GM23338 (cell line): ENCODE results near the gene FAF2. TPM values are rescaled to one million over a fixed set of nuclear protein-coding genes. Genes with fewer than 3 reads are reported as not detected.

Source experiments
- ATAC-seq: fragments of 200-7000 bp; cut with Tn5 transposase; 3 replicates; pipeline ENCODE4 v1.9.1; 2020
- DNase-seq: peaks from one replicate; pipeline ENCODE4 v3.0.0-alpha.2; 2015; ENCODE audit warnings: low spot score
- H2AFZ ChIP-seq: fragments of 200-600 bp; sonication (generic); 2 replicates; pipeline ENCODE4 v1.8.0; 2016; ENCODE audit warnings: antibody characterized with exemption, mild to moderate bottlenecking, moderate library complexity
- H3F3A ChIP-seq: fragments of 200-600 bp; sonication (generic); replicated peaks from 2 replicates; pipeline ENCODE4 v1.8.0; 2017; ENCODE audit warnings: antibody characterized with exemption, mixed run types, low read depth
- H3K27ac ChIP-seq: fragments of 200-600 bp; sonication (generic); 2 replicates; pipeline ENCODE4 v1.6.1; 2016; ENCODE audit warnings: low read depth
- H3K27me3 ChIP-seq: fragments of 200-600 bp; sonication (generic); 2 replicates; pipeline ENCODE4 v1.8.0; 2016; ENCODE audit warnings: mild to moderate bottlenecking, mixed run types, moderate library complexity; ENCODE audit not compliant: insufficient read depth
- H3K36me3 ChIP-seq: fragments of 200-600 bp; sonication (generic); 2 replicates; pipeline ENCODE4 v1.8.0; 2016; ENCODE audit warnings: mild to moderate bottlenecking; ENCODE audit not compliant: insufficient read depth
- H3K4me1 ChIP-seq: fragments of 200-600 bp; sonication (generic); 2 replicates; pipeline ENCODE4 v1.8.0; 2016; ENCODE audit warnings: mild to moderate bottlenecking, moderate library complexity; ENCODE audit not compliant: insufficient read depth
- H3K4me2 ChIP-seq: fragments of 200-600 bp; sonication (generic); 2 replicates; pipeline ENCODE4 v1.7.1; 2017; ENCODE audit warnings: mixed run types
- H3K4me3 ChIP-seq: fragments of 200-600 bp; sonication (generic); 2 replicates; pipeline ENCODE4 v1.6.1; 2016; ENCODE audit warnings: mixed run types
- H3K79me2 ChIP-seq: fragments of 200-600 bp; sonication (generic); replicated peaks from 2 replicates; pipeline ENCODE4 v1.8.0; 2017; ENCODE audit warnings: mild to moderate bottlenecking; ENCODE audit not compliant: insufficient read depth
- H3K9me2 ChIP-seq: fragments of 200-600 bp; sonication (generic); 2 replicates; pipeline ENCODE4 v1.8.0; 2017; ENCODE audit not compliant: insufficient read depth
- H4K20me1 ChIP-seq: fragments of 200-600 bp; sonication (generic); replicated peaks from 2 replicates; pipeline ENCODE4 v1.8.0; 2017; ENCODE audit warnings: mild to moderate bottlenecking; ENCODE audit not compliant: insufficient read depth
- H3K27ac Mint-ChIP-seq: 2 replicates; pipeline ENCODE4 v1.8.0; 2020; ENCODE audit warnings: inconsistent platforms, mild to moderate bottlenecking, moderate library complexity, mixed read lengths
- H3K27me3 Mint-ChIP-seq: 3 replicates; pipeline ENCODE4 v1.8.0; 2022; ENCODE audit warnings: low read depth, mild to moderate bottlenecking, moderate library complexity, mixed read lengths, inconsistent platforms; ENCODE audit not compliant: insufficient read depth, poor library complexity
- H3K36me3 Mint-ChIP-seq: 3 replicates; pipeline ENCODE4 v1.8.0; 2021; ENCODE audit warnings: low read depth, mild to moderate bottlenecking, inconsistent platforms, moderate library complexity, mixed read lengths
- H3K4me1 Mint-ChIP-seq: 3 replicates; pipeline ENCODE4 v1.8.0; 2020; ENCODE audit warnings: mild to moderate bottlenecking, inconsistent platforms, mixed read lengths
- H3K4me3 Mint-ChIP-seq: 3 replicates; pipeline ENCODE4 v1.8.0; 2021; ENCODE audit warnings: moderate library complexity, mild to moderate bottlenecking, inconsistent platforms, mixed read lengths
- H3K9me3 Mint-ChIP-seq: 3 replicates; pipeline ENCODE4 v1.8.0; 2020; ENCODE audit warnings: moderate library complexity, mild to moderate bottlenecking, inconsistent platforms, mixed read lengths
- ETS1 ChIP-seq: IDR thresholded peaks from 2 replicates; pipeline ENCODE4 v1.6.1; 2016; ENCODE audit warnings: antibody characterized with exemption
- EZH2 ChIP-seq: fragments of 200-600 bp; sonication (generic); IDR thresholded peaks from one replicate; pipeline ENCODE4 v1.8.0; 2017; ENCODE audit warnings: antibody characterized with exemption, mild to moderate bottlenecking, low read depth; ENCODE audit not compliant: unreplicated experiment
- REST ChIP-seq: IDR thresholded peaks from one replicate; pipeline ENCODE4 v1.6.1; 2018; ENCODE audit warnings: antibody characterized with exemption; ENCODE audit not compliant: unreplicated experiment
- polyA plus RNA-seq: library from polyadenylated mRNA; unstranded; fragments of >200 nt; fragmentation: Nextera tagmentation; extraction: Ambion mirVana; gene quantifications from 2 replicates; pipeline ENCODE4 v1.2.1, GENCODE V29; 2016
- total RNA-seq: library from RNA; depleted of rRNA; stranded (reverse); fragments of >200 nt; shearing (Covaris generic); gene quantifications from 2 replicates; pipeline ENCODE4 v1.2.3, GENCODE V29; 2014
- TF ChIP-seq, protein P1 (sequence below), 2 experiments: fragments of 200-600 bp in 1 of 2; sonication (generic) in 1 of 2; conservative IDR thresholded peaks; 2 replicates each; pipeline versions ENCODE4 v1.5.1 to v1.6.1; 2016 to 2017; ENCODE audit warnings: antibody characterized with exemption in 2 of 2, low read depth in 2 of 2, mild to moderate bottlenecking in 2 of 2, moderate library complexity in 1 of 2

Gene FAF2
- total and polyA plus RNA-seq, 2 experiments from 2014 or later: 32.8 to 37.6 TPM

GRCh38 chr5:176513788-176514187, 65.6 kb downstream of the FAF2 start:
- H3K79me2 ChIP-seq: no peaks in the 10 kb centered on the region
- no peak overlapping the region for H3K4me3 ChIP-seq
- DNase-seq (no peak), ATAC-seq (peak; percentile 36; the same call in 1 of the 3 replicates)
- Mint-ChIP-seq H3K4me3 (no peak overlapping the region), H3K9me3 (no peaks in the 10 kb centered on the region), H3K27me3 (peaks cover 5% of the 10 kb centered on the region), H3K4me1 (peaks cover 2% of the 10 kb centered on the region; the same call in 2 of the 3 replicates), H3K27ac (peak overlapping the region; percentile 27), H3K36me3 (no peaks in the 10 kb centered on the region)
- no peak overlapping the region for H3K4me2 ChIP-seq
- TF ChIP-seq EZH2 (no peak), ETS1 (no peak)
- no peaks in the 10 kb centered on the region for H3K27me3 ChIP-seq
- 0 out of 2 replicates have a peak, but pooled peaks cover 5% of the 10 kb centered on the region for H4K20me1 ChIP-seq
- H2AFZ ChIP-seq: peak overlapping the region; percentile 52; the same call in 1 of the 2 replicates
- no peaks in the 10 kb centered on the region for H3F3A ChIP-seq
- H3K9me2 ChIP-seq: no peaks in the 10 kb centered on the region
- no peak overlapping the region for H3K27ac ChIP-seq
- no peaks in the 10 kb centered on the region for H3K36me3 ChIP-seq
- no peaks in the 10 kb centered on the region for H3K4me1 ChIP-seq

- Histone ChIP-seq H3K79me2 (no peaks in the 10 kb centered on the region), H3K4me2 (no peak overlapping the region), H3K36me3 (no peaks in the 10 kb centered on the region), H3K9me2 (no peaks in the 10 kb centered on the region), H2AFZ (peak overlapping the region; percentile 52; the same call in 1 of the 2 replicates), H3K27me3 (no peaks in the 10 kb centered on the region), H3K4me1 (no peaks in the 10 kb centered on the region), H3F3A (no peaks in the 10 kb centered on the region), H3K4me3 (no peak overlapping the region), H4K20me1 (0 out of 2 replicates have a peak, but pooled peaks cover 2% of the 10 kb centered on the region), H3K27ac (no peak overlapping the region)
- TF ChIP-seq, protein P1, sequence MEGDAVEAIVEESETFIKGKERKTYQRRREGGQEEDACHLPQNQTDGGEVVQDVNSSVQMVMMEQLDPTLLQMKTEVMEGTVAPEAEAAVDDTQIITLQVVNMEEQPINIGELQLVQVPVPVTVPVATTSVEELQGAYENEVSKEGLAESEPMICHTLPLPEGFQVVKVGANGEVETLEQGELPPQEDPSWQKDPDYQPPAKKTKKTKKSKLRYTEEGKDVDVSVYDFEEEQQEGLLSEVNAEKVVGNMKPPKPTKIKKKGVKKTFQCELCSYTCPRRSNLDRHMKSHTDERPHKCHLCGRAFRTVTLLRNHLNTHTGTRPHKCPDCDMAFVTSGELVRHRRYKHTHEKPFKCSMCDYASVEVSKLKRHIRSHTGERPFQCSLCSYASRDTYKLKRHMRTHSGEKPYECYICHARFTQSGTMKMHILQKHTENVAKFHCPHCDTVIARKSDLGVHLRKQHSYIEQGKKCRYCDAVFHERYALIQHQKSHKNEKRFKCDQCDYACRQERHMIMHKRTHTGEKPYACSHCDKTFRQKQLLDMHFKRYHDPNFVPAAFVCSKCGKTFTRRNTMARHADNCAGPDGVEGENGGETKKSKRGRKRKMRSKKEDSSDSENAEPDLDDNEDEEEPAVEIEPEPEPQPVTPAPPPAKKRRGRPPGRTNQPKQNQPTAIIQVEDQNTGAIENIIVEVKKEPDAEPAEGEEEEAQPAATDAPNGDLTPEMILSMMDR (conservative IDR thresholded peaks at IDR 0.05; ENCODE audit: low read depth in 2 of 2): no peak
- no peak for TF ChIP-seq REST
- peaks cover 5% of the 10 kb centered on the region for H3K27me3 Mint-ChIP-seq
- ATAC-seq: no peak
- no peak overlapping the region for H3K4me3 Mint-ChIP-seq
- no peaks in the 10 kb centered on the region for H3K9me3 Mint-ChIP-seq
- peak overlapping the region; percentile 27 for H3K27ac Mint-ChIP-seq
- H3K36me3 Mint-ChIP-seq: no peaks in the 10 kb centered on the region
- no peak for DNase-seq
- H3K4me1 Mint-ChIP-seq: peaks cover 2% of the 10 kb centered on the region; the same call in 2 of the 3 replicates
These were observed 66.2 kb downstream of the FAF2 start for GRCh38 chr5:176514244-176514950.
